ENCODE results near the gene MSI2.

Gene MSI2

DNA sequence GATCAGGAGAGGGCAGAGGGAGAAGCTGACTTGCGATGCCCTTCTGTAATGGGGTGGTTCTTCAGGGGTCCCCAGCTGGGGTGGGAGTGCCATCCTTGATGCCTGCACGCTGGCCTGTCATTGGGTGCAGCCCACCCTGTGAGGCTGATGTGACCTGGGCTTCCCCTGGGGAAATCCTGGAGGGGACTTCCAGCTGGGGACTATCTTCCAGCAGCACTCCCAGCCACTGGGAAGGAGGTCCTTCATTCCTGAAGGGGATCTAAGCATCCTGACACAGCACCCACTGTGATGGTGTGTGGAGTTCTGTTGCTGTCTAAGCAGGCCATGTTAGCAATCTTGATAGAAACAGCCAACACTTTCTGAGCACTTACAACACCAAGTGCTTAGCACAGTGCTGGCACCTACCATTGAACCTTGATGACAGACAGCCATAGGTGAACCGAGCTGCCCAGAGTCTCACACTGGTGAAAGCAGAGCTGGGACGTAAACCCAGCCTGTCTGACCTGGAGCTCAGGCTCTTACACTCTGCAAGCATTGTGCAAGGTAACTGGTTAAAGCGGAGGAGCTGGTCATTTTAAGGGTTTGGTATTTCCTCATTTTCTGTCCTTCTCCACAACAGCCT lies 277.5 kb downstream of the MSI2 start:
- no peak for DNase-seq

DNA sequence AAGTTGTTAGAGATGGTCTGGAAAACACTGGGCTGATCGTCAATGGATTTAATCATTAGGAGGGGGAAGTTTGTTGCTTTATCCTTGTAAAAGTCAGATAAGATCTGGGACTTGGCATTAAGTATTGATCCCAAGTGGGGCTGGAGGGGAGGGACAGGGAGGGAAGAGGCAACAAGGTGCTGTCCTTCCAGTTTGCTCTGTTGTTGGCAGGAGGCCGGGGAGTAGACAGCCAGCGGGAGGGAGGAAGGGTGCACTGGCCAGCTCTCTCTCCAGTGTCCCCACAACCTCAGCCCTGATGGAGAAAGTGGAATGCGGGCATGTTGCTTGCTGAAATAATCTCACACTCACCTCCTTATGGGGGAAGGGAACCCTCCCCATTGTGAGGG lies 278.5 kb downstream of the MSI2 start:
- no peak for DNase-seq

DNA sequence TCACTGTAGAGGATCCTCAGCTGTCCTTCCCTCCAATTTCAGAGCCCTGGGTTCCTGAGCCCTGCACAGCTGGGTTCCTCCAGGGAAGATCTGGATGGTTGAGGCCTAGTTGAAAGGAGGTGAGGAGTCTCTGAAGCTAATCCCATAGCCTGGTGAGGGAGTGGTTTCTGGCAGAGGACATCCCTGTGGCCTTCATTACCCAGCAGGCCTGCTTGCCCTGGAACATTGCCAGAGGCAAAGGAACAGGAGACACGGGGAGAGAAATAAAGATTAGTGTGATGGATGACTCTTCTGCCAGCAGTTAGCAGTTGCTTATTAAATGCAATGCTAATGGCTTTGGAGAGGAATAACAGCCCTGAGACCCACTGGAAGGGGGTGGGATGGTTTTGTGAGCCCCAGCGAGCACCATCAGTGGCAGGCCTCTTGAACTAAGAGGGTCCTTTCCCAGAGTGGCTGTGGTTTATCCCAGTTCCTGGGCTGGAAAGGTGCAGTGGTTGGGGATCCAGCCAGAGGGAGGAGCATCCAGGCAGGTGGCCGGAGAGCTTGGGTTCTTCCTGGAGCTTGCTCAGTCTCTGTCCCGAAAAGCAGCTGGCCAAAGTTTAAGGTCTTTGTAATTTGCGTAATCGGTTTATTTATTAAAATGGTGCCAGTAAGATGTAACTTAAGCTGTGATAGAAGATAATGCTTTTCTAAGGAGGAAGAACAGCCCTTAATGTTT lies 279.1 kb downstream of the MSI2 start:
- no peak for DNase-seq

DNA sequence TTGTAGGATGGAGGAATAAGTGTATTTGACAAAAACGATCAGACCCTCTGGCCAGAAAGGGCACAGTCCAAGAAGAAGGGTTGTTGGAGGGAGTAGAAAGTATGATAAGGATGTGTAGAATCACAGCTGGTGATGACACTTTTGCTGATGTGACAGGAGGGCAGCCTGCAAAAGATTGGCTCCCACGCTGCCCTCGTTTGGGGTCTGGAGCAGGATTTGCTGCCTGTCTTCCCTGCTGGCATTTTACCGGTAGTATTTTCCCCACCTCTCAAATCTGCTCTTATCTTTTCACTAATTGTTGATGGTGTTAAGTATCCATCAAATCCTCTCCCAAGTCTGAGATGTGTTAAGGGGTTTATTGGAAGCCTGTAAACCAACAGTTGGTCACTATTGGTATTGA lies 280.0 kb downstream of the MSI2 start:
- DNase-seq, result no peak

DNA sequence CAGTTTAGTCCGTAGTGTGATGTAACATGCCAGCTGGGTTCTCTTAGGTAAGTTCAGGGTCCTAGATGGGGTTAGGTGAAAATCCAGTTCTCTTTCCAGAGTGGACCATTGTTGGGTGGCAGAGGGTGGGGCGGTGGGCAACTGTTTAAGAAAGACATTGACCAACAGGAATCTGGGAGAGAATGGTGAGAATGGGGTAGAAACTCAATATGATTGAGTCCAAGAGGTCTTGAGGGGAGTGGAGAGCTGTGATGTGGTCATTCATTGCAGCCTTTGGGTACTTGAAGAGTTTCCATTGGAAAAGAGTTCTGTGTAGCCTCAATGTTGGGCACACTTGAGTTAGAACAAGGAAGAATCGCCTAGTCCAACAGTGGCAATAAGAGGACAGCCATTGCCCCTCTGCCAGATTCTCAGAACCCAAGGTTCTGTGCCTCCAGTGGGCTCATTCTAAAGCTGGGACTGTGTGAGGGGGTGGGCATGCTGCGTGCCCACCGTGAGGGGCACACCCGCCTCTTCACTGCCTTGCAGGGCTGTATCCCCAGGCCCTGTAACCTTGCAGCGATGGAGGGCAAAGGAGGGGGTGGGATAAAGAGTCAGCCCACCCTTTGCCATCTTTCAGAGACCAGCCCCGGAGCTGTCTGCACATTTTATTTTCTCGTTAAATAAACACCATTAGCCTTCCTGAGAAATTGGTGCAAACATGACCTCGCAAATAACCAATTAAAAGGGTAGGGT lies 280.6 kb downstream of the MSI2 start:
- DNase-seq, result no peak

DNA sequence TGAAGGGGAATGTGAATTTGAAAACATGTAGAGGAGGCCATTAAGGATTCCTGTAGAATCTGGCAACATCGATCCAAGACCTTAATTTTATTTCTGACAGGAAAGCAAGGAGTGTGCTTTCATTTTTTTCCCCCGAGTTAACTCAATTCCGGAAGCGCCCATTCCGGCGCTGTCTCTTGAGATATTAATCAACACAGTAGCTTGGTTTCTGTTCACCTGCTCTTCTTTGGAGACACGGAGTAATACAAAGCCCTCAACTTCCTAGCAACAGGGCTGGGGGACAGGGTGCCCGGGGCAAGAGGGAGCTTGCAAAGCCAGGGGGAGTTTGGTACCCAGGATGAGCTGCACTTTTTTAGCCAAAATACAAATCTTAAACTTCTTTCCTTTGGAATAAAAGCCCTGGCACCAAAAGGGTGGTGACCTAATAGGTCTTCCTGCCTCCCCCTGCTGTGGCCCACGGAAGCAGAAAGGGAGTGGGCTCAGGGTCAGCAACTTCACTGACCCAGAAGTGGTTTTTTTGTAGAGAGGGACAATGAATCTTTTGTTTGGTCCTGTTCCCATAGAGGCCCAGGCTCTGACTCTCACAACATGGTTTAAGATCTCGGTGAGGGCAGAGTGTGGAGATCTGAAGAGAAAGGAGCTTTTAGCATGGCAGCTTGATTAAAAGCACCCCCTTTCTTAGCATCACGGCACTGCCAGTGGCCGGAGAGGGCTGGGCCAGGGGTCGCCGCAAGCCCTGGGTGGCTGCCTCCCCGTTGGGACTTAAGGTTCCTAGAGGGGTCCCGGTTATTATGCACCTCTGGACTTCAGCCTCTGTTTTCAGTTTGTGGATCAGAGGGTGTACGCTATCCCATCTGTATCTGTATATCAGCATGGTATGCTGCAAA lies 281.4 kb downstream of the MSI2 start:
- DNase-seq, result no peak

DNA sequence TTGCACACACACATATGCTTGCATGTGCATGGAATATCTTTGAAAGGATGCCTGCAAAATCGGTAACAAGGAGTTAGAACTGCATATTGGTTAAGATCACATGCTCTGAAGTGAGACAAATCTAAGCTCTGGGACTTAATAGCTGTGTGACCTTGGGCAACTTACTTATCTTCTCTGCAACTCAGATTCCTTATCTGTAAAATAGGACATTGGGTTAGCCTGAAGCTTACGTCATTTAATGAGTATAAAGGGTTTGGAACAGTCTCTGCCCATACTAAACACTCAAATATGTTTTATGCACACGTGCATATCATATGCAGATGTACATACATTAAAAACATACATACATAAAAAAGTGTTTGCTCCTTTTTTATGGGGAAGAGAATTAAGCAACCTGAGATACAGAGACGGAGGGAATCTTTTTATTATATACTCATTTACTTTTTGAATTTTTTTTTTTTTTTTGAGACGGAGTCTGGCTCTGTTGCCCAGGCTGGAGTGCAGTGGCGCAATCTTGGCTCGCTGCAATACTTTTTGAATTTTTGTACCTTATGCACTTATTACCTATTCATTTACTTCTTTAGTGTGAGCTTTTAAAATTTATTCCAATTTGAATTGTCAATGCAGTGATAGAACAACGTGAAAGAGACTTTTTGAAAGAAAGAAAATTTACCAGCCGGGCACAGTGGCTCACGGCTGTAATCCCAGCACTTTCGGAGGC lies 282.6 kb downstream of the MSI2 start:
- no peak for DNase-seq

DNA sequence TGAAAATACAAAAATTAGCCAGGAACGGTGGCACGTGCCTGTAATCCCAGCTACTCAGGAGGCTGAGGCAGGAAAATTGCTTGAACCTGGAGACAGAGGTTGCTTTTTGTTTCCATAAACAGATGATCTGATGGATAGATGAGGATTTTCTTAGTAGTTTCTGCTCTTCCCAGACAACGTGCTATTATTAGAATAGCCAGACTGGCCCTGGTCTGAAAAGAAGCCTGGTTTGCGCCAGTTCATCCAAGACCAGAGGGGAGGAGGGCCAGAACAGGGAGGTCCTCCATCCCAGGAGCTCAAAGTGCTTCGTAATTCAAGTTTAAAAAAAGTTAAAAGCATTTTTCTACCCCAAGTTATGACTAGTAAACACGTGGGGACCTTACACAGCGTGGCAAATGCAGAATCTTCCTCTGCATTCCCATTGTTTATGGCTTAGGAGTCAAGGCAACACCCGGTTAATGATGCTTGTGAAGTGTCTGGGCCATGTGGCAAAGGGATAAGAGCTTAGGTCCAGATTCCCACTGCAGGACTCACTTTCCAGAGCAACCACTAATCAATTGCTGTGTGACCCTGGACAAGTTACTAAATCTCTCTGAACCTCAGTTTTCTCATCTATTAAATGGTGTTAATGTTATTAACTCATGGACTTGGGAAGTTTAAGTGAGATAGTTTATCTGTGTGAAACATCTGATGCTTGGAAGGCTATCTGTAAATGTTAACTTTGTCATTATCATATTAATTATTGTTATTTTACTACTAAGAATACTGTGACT lies 283.4 kb downstream of the MSI2 start:
- no peak for DNase-seq

DNA sequence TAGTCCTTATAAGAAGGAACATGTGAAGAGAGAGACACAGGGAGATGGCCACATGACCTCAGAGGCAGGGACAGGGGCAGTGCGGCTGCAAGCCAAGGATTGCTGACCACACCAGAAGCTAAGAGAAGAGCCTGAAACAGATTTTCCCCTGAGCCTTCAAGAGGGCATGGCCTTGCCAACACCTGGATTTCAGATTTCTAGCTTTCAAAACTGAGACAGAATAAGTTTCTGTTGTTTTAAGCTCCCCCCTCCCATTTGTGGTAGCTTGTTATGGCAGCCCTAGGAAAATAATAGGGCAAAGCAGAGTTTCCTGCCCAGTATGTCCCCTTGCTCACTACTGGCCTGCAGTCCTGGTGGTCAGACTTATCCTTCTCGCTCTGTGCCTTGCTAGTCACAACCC lies 284.3 kb downstream of the MSI2 start:
- no peak for DNase-seq

DNA sequence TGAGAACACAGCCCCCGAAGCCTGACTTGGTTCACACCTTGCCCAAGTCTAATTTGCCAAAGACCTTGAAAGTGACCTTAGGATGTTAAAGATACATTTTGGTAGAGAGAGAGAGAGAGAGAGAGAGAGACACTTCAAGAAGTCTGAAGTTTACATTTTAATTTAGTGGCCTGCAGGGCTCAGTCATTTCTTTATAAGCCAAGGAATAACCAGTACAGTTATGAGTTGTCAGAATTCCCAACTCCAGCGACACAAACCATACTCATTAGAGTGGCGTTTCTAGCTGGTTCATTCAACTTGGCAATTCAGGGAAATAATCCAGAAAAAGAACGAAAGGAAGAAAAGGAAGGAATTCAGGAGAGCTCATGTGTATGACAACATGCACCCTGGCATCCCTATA lies 284.7 kb downstream of the MSI2 start:
- no peak for DNase-seq

DNA sequence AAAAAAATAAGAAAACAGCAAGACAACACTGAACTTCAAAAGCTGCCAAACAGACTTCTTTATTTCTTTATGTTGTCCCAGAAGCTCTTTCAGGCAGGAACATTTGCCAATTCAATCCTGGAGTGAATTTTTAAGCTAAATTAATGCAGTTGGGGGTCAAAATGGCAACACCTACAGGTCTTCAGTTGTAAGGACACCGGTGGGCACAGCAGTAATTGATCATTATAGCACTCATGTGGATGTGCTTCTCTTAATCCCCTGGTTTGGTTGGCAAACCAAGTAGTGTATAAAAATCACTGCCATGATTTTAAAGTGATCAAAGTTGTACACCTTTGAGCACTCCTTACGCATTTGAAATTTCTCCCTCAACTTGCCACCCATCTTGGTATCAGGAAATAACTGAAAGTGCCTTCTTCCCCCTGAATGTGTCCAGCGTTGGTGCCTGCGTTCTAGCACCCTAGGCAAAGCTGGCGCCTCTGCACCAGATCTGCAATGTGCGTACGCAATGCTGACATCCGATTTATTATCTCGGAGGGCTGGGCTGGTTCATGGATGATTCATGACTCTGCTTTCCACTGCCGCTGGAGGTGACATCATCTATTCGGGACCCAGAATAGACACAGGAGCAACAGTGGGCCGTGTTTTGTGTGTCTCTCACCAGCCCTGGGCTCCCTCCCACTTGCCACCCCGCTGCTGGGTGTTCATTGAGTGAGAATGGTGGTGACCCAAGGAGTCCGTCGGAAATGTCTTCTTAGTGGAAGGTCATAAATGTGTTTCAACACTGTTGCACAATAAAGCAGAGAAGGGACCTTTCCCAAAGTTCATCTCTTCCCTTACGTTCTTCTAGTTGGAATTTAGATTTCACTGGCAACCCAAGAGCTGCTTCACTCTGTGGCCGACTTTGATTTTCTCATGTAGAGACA lies 285.4 kb downstream of the MSI2 start:
- DNase-seq, result no peak

DNA sequence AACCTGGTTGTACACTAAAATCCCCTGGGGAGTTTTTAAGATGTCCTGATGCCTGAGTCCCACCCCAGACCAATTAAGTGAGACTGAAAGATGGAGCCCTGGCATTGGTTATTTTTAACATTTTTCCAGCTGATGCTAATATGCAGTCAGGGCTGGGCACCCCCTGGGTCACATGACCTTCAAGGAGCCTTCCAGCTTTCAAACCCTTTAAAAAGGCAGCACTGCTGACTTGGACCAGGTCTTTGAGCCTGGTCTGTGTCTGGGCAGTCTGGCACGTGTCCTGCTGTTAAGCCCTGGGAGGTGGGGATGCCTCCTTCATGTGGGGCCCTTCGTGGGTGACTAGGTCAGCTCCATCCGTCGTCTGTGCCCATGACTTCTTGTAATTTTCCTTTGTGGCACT lies 286.2 kb downstream of the MSI2 start:
- DNase-seq, result no peak

DNA sequence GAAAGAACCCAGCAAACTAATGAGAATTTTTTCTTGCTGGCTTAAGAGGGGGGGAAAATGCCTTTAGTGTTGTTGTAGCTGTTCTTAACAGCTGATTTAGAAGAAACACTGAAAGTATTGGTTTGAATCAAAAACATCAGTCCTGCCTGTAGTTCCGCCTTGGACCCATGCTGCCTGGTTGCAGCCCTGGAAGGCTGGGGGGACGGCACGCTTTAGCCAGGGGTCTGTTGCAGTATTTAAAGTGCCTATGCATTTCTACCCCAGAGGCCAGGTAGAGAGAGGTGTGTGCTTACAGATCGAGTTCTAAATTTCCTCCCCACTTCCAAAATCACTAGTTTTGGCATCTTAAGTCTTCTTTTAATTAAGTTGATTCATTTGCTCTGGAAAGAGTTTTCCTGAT lies 286.9 kb downstream of the MSI2 start:
- no peak for DNase-seq

DNA sequence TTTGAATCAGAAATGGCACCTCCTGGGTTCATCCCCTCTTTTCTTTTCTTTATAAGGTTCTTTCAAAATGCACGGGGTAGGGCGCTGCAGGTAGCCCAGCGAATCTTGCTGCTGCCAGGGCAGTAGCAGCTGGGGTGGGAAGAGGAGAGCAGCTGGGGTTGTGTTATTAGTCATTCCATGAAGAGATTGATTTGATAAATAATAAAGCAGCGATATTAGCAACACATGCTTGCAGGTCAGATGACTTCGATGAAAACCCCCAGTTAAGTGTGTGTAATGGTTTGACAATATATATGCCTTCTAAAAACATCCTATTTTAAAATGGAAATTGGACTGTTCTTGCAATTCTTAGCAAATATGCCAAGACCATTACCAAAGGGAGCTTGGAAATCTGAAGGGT lies 288.1 kb downstream of the MSI2 start:
- DNase-seq, result no peak

DNA sequence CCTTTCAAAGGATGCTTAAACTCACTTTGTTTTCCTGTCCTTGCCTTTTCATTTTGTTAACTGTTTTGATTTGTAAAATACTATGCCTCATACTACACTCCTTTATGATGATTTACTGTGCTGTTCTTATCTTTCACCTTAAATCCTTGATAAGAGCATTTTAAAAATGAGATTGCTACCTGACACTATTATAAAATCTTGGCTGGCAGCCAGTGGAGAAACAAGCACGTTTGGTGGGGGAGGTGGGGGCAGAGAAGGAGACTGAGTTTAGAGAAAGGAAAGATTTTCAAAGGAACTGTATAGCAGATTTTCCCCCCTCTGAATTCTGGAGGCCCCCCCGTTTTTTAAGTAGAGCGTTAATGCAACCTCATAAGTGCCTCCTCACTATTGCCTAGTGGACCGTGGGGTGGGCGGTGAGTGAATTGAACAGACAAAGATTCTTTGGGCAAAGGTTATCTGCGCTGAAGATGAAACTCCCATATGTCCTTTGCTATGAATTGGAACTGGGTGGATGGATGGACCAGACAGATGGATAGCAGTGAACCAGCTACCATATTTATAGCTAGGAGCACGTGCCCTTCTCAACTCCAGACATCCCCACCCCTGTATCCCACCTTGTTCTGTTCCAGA lies 288.6 kb downstream of the MSI2 start:
- no peak for DNase-seq

DNA sequence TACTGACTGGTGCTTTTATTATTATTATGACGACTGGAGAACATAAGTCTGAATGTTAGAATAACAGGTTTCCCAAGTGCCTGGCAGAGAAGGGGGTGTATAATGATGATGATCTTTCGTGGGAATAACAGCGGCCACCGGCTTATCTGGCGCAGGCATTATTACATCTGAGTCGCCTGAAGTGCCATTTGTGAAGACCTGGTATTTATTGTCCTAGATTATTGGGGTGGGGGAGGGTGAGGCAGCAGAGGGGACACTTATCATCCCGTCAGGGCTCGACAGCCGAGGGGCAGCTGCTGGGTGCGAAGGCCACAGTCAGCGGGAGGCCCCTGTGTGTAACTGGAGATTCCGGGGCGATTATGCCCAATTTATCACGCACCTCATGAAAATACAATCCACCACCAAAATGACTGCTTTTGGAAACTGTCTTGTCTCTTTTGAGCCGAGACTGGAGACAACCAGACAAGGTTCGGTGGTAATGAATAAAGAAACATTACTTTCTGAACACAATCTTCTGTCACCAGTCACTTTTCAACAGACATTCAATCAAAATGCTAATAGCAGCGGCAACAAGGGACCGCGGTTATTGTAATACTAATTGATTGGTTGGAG lies 289.5 kb downstream of the MSI2 start:
- DNase-seq, result no peak

DNA sequence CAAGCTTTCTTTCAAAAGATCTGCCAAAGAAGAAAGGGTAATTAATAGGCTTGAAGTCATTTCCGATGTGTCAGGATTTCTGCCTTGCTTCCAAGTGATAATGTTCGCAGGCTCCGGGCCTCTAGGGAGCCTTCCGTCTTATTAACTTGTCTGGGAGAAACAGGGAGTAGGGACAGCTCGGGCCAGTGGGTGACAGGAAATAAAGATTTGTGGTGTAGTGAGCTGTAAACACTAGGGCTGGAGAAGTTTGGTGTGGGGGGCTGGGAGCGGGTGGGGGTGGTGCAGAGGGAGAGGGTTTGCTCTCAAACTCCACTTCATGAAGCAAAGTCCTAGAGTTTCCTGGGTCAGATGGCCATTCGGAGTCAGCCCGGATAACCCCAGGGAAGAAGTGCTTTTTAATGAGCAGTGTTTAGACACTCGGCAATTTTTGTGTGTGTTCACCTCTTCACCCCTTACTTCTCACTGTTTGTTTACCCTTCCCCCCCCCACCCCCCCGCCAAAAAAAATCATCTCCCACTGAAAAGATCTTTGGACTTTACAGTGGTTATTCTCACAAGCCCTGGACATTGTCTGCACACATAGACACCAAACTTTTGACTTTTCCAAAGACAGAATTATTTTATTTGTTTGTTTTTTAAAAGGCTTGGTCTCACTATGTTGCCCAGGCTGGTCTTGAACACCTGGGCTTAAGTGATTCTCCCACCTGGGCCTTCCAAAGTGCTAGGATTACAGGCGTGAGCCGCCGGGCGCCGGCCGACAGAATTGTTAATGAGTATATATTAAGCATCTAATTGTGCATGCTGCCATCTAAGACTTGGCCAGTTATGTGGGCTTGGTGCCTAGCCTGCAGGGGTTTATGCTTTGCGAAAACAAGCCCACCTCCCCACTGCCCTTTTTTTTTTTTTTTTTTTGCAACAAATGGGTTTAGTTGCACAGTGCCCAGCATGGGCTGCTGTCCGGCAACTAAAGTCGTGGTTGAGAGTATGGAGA lies 292.4 kb downstream of the MSI2 start:
- DNase-seq, result no peak

DNA sequence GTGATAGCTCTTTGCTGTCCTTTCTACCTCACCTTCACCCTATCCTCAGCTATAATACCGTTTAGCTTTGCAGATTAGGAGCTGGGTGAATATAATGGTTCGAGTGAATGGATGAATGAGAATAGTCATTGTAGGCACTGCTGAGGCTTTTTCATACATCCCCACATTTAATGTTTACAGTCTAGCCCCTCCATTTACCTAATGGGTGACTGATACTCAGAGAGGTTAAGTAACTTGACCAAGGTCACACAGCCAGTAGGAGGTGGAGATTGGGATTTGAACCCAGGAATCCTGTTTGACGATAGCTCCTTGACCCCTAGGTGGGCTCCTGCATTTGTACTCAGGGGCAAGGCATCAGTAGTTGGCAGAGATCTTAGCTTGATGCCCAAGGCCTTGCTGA lies 293.1 kb downstream of the MSI2 start:
- no peak for DNase-seq
